WERI-Rb-1 (cell line): Measurements from ENCODE around the gene CCL19.
"Not testable (repeated sequence)": the region's sequence is repeated elsewhere in the genome, so short reads cannot be mapped to it uniquely, and the experiment has no call there.

Experiments used
- DNase-seq: peaks from one replicate; pipeline ENCODE4 v3.0.0-alpha.2; 2020
- H3K27ac ChIP-seq: fragments of 250-450 bp; sonication (Bioruptor Pico); 2 replicates; pipeline ENCODE4 v1.5.1; 2020; ENCODE audit warnings: mild to moderate bottlenecking, moderate library complexity
- H3K27me3 ChIP-seq: fragments of 250-450 bp; sonication (Bioruptor Pico); 2 replicates; pipeline ENCODE4 v1.5.1; 2021; ENCODE audit warnings: mild to moderate bottlenecking, low read depth, moderate library complexity; ENCODE audit not compliant: insufficient read depth, severe bottlenecking
- H3K36me3 ChIP-seq: fragments of 250-450 bp; sonication (Bioruptor Pico); 2 replicates; pipeline ENCODE4 v1.5.1; 2020; ENCODE audit warnings: mild to moderate bottlenecking, moderate library complexity
- H3K4me3 ChIP-seq: 2 replicates; pipeline ENCODE4 v1.5.1; 2011; ENCODE audit warnings: low read depth, mild to moderate bottlenecking, control low read depth, low read length
- H3K9me3 ChIP-seq: fragments of 250-450 bp; sonication (Bioruptor Pico); 2 replicates; pipeline ENCODE4 v1.5.1; 2021; ENCODE audit warnings: mild to moderate bottlenecking, moderate library complexity; ENCODE audit not compliant: severe bottlenecking
- CTCF ChIP-seq: IDR thresholded peaks from 2 replicates; pipeline ENCODE4 v1.5.1; 2011; ENCODE audit warnings: low read depth, mild to moderate bottlenecking, control low read depth, inconsistent platforms, low read length

Gene CCL19

GRCh38 chr9:34723141-34723540 lies 32.1 kb upstream of the CCL19 start:
- DNase-seq: no peak
- no peaks in the 10 kb centered on the region for H3K9me3 ChIP-seq
- no peaks in the 10 kb centered on the region for H3K27me3 ChIP-seq
- no peaks in the 10 kb centered on the region for H3K36me3 ChIP-seq
- H3K4me3 ChIP-seq: no peak overlapping the region
- no peak for TF ChIP-seq CTCF
- H3K27ac ChIP-seq: no peak overlapping the region

- DNase-seq, H3K27ac ChIP-seq, H3K27me3 ChIP-seq, H3K36me3 ChIP-seq, H3K9me3 ChIP-seq, H3K4me3 ChIP-seq: not testable (repeated sequence)
These were observed 28.6 kb upstream of the CCL19 start for GRCh38 chr9:34719769-34720025.

GRCh38 chr9:34719021-34719768 lies 28.1 kb upstream of the CCL19 start:
- no peak for DNase-seq
- H3K9me3 ChIP-seq: no peaks in the 10 kb centered on the region
- H3K4me3 ChIP-seq: no peak overlapping the region
- no peaks in the 10 kb centered on the region for H3K27me3 ChIP-seq
- no peaks in the 10 kb centered on the region for H3K36me3 ChIP-seq
- H3K27ac ChIP-seq: no peak overlapping the region
- no peak for TF ChIP-seq CTCF

- TF ChIP-seq CTCF: no peak
- DNase-seq: no peak
- Histone ChIP-seq H3K9me3 (no peaks in the 10 kb centered on the region), H3K4me3 (no peak overlapping the region), H3K36me3 (no peaks in the 10 kb centered on the region), H3K27me3 (no peaks in the 10 kb centered on the region), H3K27ac (no peak overlapping the region)
These were observed 27.0 kb upstream of the CCL19 start for GRCh38 chr9:34717996-34718614.

- Histone ChIP-seq H3K9me3 (no peaks in the 10 kb centered on the region), H3K27ac (no peak overlapping the region), H3K27me3 (no peaks in the 10 kb centered on the region), H3K36me3 (no peaks in the 10 kb centered on the region), H3K4me3 (no peak overlapping the region)
- TF ChIP-seq CTCF: no peak
- DNase-seq: peak; percentile 61
These were observed 25.6 kb upstream of the CCL19 start for GRCh38 chr9:34716711-34717110.

- DNase-seq: no peak
These were observed 24.7 kb upstream of the CCL19 start for GRCh38 chr9:34715639-34716215.

More at GRCh38 chr9:34715639-34716215, 24.7 kb upstream of the CCL19 start:
- H3K27me3 ChIP-seq: no peaks in the 10 kb centered on the region
- no peaks in the 10 kb centered on the region for H3K36me3 ChIP-seq
- no peak overlapping the region for H3K4me3 ChIP-seq
- H3K9me3 ChIP-seq: no peaks in the 10 kb centered on the region
- TF ChIP-seq CTCF: no peak
- no peak overlapping the region for H3K27ac ChIP-seq
